SK-N-SH (cell line): ENCODE results near the gene TCP11L2. TPM values are rescaled to one million over a fixed set of nuclear protein-coding genes. Genes with fewer than 3 reads are reported as not detected.

Experiments used
- CTCF ChIA-PET: fragments of 300-600, 350-600 bp; formaldehyde crosslinking; extraction: SDS; loops from one replicate; lab custom pipeline; 2021; lab: Yijun Ruan, JAX
- POLR2A ChIA-PET: fragments of 350-600 bp; sonication (Branson Sonifier 250); formaldehyde crosslinking; extraction: SDS; loops from one replicate; lab custom pipeline; 2020; ENCODE audit warnings: antibody characterized with exemption, inconsistent platforms; lab: Yijun Ruan, JAX
- DNase-seq: peaks from one replicate; pipeline ENCODE4 v3.0.0; 2012
- H2AFZ ChIP-seq: fragments of 200-600 bp; sonication (generic); 2 replicates; pipeline ENCODE4 v1.8.1; 2016; ENCODE audit warnings: antibody characterized with exemption, mild to moderate bottlenecking, low read depth
- H3F3A ChIP-seq: fragments of 200-600 bp; sonication (generic); replicated peaks from 2 replicates; pipeline ENCODE3; 2016; ENCODE audit warnings: antibody characterized with exemption, mild to moderate bottlenecking; ENCODE audit not compliant: insufficient read depth
- H3K27ac ChIP-seq, 2 experiments: fragments of 200-500 bp in 1 of 2; fragments of 200-600 bp in 1 of 2; sonication (Bioruptor generic) in 1 of 2; sonication (generic), shearing (Covaris generic) in 1 of 2; 2 replicates each; pipeline versions ENCODE4 v1.5.1 to v1.6.1; 2014 to 2016; ENCODE audit warnings: low read depth in 2 of 2, inconsistent platforms in 1 of 2, low read length in 1 of 2, mild to moderate bottlenecking in 1 of 2, mixed read lengths in 1 of 2
- H3K27me3 ChIP-seq: fragments of 200-600 bp; sonication (generic), shearing (Covaris generic); 2 replicates; pipeline ENCODE4 v1.6.1; 2016; ENCODE audit warnings: mixed run types; ENCODE audit not compliant: insufficient read depth
- H3K36me3 ChIP-seq, 2 experiments: fragments of 200-500 bp in 1 of 2; fragments of 200-600 bp in 1 of 2; sonication (Bioruptor generic) in 1 of 2; sonication (generic) in 1 of 2; replicated peaks in 1 of 2; 2 replicates each; pipeline versions ENCODE3 to v1.5.1; 2014 to 2016; ENCODE audit warnings: low read length in 1 of 2, mild to moderate bottlenecking in 1 of 2; ENCODE audit not compliant: insufficient read depth in 2 of 2, control insufficient read depth in 1 of 2
- H3K4me1 ChIP-seq, 2 experiments: fragments of 200-500 bp in 1 of 2; fragments of 200-600 bp in 1 of 2; sonication (Bioruptor generic) in 1 of 2; sonication (generic), shearing (Covaris generic) in 1 of 2; 2 replicates each; pipeline versions ENCODE4 v1.5.1 to v1.6.1; 2014 to 2016; ENCODE audit warnings: low read depth in 1 of 2, low read length in 1 of 2, mixed run types in 1 of 2; ENCODE audit not compliant: insufficient read depth in 2 of 2, control insufficient read depth in 1 of 2
- H3K4me2 ChIP-seq: fragments of 200-600 bp; sonication (generic), shearing (Covaris generic); 2 replicates; pipeline ENCODE4 v1.6.1; 2017; ENCODE audit warnings: mixed run types
- H3K4me3 ChIP-seq, 2 experiments: fragments of 200-500 bp in 1 of 2; fragments of 200-600 bp in 1 of 2; sonication (Bioruptor generic) in 1 of 2; sonication (generic), shearing (Covaris generic) in 1 of 2; 2 replicates each; pipeline versions ENCODE4 v1.5.1 to v1.8.1; 2014 to 2016; ENCODE audit warnings: low read depth in 2 of 2, inconsistent platforms in 1 of 2, low read length in 1 of 2, mild to moderate bottlenecking in 1 of 2, mixed read lengths in 1 of 2, moderate library complexity in 1 of 2
- H3K79me2 ChIP-seq: fragments of 200-600 bp; sonication (generic); 2 replicates; pipeline ENCODE4 v1.8.1; 2017; ENCODE audit warnings: mild to moderate bottlenecking; ENCODE audit not compliant: insufficient read depth
- H3K9ac ChIP-seq: fragments of 200-600 bp; sonication (generic); 2 replicates; pipeline ENCODE4 v1.6.1; 2017; ENCODE audit warnings: mixed run types
- H3K9me2 ChIP-seq: fragments of 200-600 bp; sonication (generic); 2 replicates; pipeline ENCODE4 v1.6.1; 2017; ENCODE audit warnings: mixed run types
- H3K9me3 ChIP-seq: fragments of 200-600 bp; sonication (generic); 2 replicates; pipeline ENCODE4 v1.6.1; 2017; ENCODE audit warnings: mixed run types, mild to moderate bottlenecking, moderate library complexity
- H4K20me1 ChIP-seq: fragments of 200-600 bp; sonication (generic); 2 replicates; pipeline ENCODE4 v1.6.1; 2017; ENCODE audit warnings: mild to moderate bottlenecking, mixed run types; ENCODE audit not compliant: insufficient read depth
- EP300 ChIP-seq, 2 experiments: IDR thresholded peaks; 2 replicates each; pipeline versions ENCODE4 v1.4.0 to v1.6.1; 2012; ENCODE audit warnings: borderline replicate concordance in 1 of 2, low read depth in 1 of 2, low read length in 1 of 2
- FOSL2 ChIP-seq: IDR thresholded peaks from 2 replicates; pipeline ENCODE4 v1.4.0; 2012; ENCODE audit warnings: low read depth, mild to moderate bottlenecking, moderate library complexity, borderline replicate concordance
- FOXJ3 ChIP-seq: sonication (generic); formaldehyde crosslinking; IDR thresholded peaks from 2 replicates; pipeline ENCODE4 v1.5.1; 2020; ENCODE audit warnings: mild to moderate bottlenecking, missing genetic modification reagents
- FOXM1 ChIP-seq: IDR thresholded peaks from 2 replicates; pipeline ENCODE4 v1.4.0; 2012; ENCODE audit warnings: low read depth, mild to moderate bottlenecking
- GATA2 ChIP-seq: sonication (generic); formaldehyde crosslinking; IDR thresholded peaks from 2 replicates; pipeline ENCODE4 v1.5.0; 2020; ENCODE audit warnings: mild to moderate bottlenecking, missing genetic modification reagents
- JUND ChIP-seq: IDR thresholded peaks from 2 replicates; pipeline ENCODE4 v1.4.0; 2012
- NRF1 ChIP-seq: IDR thresholded peaks from 2 replicates; pipeline ENCODE4 v1.6.1; 2012; ENCODE audit warnings: low read depth, mild to moderate bottlenecking, low read length
- RCOR1 ChIP-seq: fragments of 150-350 bp; IDR thresholded peaks from 2 replicates; pipeline ENCODE4 v1.6.1; 2017; ENCODE audit warnings: antibody characterized with exemption, low read length
- RXRA ChIP-seq: IDR thresholded peaks from 2 replicates; pipeline ENCODE4 v1.4.0; 2012; ENCODE audit warnings: low read depth, mild to moderate bottlenecking, borderline replicate concordance
- WGBS: methylation state at CpG from one replicate; pipeline ENCODE4 v1.1.6; 2017; ENCODE audit warnings: low lambda C conversion rate; 5-methylcytosine and 5-hydroxymethylcytosine counted together
- polyA plus RNA-seq, 3 experiments: library from polyadenylated mRNA; depleted of rRNA; stranded (reverse); fragments of >200 nt; gene quantifications; 2 replicates each; pipeline ENCODE4 v1.2.3, GENCODE V29; 2012
- TF ChIP-seq, protein P1 (sequence below): IDR thresholded peaks from 2 replicates; pipeline ENCODE4 v1.6.1; 2012; ENCODE audit warnings: mild to moderate bottlenecking, low read depth, low read length, moderate library complexity
- TF ChIP-seq, protein P2 (sequence below): fragments of 150-350 bp; IDR thresholded peaks from 2 replicates; pipeline ENCODE4 v1.6.1; 2017; ENCODE audit warnings: antibody characterized with exemption, low read length, low read depth, borderline replicate concordance
- TF ChIP-seq, protein P3 (sequence below): fragments of 200-600 bp; sonication (generic); IDR thresholded peaks from 2 replicates; pipeline ENCODE4 v1.6.1; 2017; ENCODE audit warnings: antibody characterized with exemption, mild to moderate bottlenecking, moderate library complexity

Gene TCP11L2
- polyA plus RNA-seq, 1 of the 3 experiments (the other 2 are of a cell fraction), result 4.0 TPM

DNA sequence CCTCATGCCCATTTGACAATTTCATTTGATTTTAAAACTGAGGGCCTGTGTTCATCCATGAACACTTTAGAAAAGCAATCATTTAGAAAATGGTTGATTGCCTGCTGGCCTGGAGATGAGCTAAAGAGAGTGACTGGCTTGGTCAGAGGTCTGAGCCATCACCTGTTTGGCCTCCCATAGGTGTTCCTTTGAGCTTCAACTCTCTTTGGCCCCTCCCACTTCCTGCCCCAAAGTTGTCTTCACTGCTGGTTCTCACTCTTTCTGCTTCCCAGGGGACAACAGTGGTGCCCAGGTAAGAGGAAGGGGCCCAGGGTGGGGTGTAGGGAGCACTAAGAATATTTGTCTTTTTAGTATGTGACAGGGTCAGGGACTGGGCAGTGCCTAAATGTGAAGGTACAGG lies 4.9 kb upstream of the TCP11L2 start (continued):
- TF ChIP-seq, protein P1, sequence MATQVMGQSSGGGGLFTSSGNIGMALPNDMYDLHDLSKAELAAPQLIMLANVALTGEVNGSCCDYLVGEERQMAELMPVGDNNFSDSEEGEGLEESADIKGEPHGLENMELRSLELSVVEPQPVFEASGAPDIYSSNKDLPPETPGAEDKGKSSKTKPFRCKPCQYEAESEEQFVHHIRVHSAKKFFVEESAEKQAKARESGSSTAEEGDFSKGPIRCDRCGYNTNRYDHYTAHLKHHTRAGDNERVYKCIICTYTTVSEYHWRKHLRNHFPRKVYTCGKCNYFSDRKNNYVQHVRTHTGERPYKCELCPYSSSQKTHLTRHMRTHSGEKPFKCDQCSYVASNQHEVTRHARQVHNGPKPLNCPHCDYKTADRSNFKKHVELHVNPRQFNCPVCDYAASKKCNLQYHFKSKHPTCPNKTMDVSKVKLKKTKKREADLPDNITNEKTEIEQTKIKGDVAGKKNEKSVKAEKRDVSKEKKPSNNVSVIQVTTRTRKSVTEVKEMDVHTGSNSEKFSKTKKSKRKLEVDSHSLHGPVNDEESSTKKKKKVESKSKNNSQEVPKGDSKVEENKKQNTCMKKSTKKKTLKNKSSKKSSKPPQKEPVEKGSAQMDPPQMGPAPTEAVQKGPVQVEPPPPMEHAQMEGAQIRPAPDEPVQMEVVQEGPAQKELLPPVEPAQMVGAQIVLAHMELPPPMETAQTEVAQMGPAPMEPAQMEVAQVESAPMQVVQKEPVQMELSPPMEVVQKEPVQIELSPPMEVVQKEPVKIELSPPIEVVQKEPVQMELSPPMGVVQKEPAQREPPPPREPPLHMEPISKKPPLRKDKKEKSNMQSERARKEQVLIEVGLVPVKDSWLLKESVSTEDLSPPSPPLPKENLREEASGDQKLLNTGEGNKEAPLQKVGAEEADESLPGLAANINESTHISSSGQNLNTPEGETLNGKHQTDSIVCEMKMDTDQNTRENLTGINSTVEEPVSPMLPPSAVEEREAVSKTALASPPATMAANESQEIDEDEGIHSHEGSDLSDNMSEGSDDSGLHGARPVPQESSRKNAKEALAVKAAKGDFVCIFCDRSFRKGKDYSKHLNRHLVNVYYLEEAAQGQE, result no peak
- TF ChIP-seq RCOR1, result no peak
- no peak for TF ChIP-seq FOXJ3 (CRISPR knock-in tag)
- no peak for TF ChIP-seq GATA2 (CRISPR knock-in tag)

DNA sequence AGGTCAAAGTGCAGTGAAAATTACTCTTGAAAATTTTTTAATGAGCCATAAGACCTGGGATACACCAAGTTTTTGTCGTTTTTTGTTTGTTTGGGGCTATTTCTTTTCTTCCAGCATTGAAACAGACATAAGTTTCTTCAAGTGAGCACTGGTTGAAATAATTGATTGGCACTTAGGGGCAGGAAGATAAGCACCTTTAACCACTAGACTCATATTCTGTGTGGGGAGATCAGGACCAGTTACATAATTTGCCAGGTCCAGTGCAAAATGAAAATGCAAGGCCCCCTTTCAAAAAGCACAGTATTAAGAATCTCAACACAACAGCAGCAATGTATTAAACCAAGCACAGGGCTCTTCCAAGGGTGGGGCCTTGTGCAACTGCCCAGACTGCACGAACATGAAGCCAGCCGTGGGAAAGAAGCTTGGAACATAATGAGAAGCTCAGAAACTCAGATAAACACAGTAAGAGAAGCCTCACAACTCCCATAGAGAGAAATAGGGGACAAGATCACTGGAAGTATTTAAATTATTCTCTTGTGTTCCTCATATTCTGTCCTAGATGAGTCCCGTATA lies 3.2 kb upstream of the TCP11L2 start:
- WGBS, result 77% methylated on average over 4 of the region's 4 CpGs
- CTCF ChIA-PET, result no interaction called here
- H3K9ac ChIP-seq, result no peak overlapping the region

More for the DNA sequence above, 3.2 kb upstream of the TCP11L2 start:
- H3K27ac ChIP-seq, result no peak overlapping the region
- no peaks in the 10 kb centered on the region for H3K36me3 ChIP-seq
- DNase-seq, result no peak
- POLR2A ChIA-PET, result no interaction called here
- H3K9me2 ChIP-seq, result no peaks in the 10 kb centered on the region
- TF ChIP-seq, protein P2, sequence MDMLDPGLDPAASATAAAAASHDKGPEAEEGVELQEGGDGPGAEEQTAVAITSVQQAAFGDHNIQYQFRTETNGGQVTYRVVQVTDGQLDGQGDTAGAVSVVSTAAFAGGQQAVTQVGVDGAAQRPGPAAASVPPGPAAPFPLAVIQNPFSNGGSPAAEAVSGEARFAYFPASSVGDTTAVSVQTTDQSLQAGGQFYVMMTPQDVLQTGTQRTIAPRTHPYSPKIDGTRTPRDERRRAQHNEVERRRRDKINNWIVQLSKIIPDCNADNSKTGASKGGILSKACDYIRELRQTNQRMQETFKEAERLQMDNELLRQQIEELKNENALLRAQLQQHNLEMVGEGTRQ, result no peak
- TF ChIP-seq RXRA (no peak), NRF1 (no peak), FOSL2 (no peak), JUND (no peak), FOXM1 (no peak), EP300 (IDR thresholded peaks at IDR 0.05; ENCODE audit: borderline replicate concordance in 1 of 2, low read depth in 1 of 2, low read length in 1 of 2) (no peak)
- TF ChIP-seq, protein P3, sequence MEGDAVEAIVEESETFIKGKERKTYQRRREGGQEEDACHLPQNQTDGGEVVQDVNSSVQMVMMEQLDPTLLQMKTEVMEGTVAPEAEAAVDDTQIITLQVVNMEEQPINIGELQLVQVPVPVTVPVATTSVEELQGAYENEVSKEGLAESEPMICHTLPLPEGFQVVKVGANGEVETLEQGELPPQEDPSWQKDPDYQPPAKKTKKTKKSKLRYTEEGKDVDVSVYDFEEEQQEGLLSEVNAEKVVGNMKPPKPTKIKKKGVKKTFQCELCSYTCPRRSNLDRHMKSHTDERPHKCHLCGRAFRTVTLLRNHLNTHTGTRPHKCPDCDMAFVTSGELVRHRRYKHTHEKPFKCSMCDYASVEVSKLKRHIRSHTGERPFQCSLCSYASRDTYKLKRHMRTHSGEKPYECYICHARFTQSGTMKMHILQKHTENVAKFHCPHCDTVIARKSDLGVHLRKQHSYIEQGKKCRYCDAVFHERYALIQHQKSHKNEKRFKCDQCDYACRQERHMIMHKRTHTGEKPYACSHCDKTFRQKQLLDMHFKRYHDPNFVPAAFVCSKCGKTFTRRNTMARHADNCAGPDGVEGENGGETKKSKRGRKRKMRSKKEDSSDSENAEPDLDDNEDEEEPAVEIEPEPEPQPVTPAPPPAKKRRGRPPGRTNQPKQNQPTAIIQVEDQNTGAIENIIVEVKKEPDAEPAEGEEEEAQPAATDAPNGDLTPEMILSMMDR, result no peak
- TF ChIP-seq, all 33 proteins: peak for 0
- H3K4me2 ChIP-seq, result no peak overlapping the region
- H3F3A ChIP-seq, result peaks cover 10% of the 10 kb centered on the region
- no peaks in the 10 kb centered on the region for H3K79me2 ChIP-seq
- H3K9me3 ChIP-seq, result no peaks in the 10 kb centered on the region
- no peaks in the 10 kb centered on the region for H3K27me3 ChIP-seq
- peaks cover 11% of the 10 kb centered on the region in 2 experiments; a peak in 2 of 4 replicates for H3K4me1 ChIP-seq
- H2AFZ ChIP-seq, result no peak overlapping the region; the same call in 1 of the 2 replicates
- no peak overlapping the region for H3K4me3 ChIP-seq
- no peaks in the 10 kb centered on the region for H4K20me1 ChIP-seq
